ENCODE measurements around the gene CADPS2.

DNA sequence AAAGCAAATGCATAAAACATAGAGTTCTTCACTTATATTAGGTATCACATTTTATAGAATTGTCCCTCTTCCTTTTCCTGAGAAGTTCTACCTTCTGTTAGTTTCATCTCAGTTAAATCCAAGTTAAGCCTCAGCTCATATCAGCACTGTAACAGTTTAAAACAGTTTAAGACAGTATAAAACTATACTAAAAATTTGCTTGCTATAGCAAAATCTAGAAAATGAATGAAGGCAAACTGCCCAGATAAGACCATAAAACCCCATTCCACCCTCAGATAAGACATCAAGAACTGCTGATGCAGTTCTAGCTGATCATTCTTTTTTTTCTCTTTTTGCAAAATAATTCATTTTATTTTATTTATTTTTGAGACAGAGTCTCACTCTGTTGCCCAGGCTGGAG lies 364.5 kb downstream of the CADPS2 start:
- TF ChIP-seq, protein P1, sequence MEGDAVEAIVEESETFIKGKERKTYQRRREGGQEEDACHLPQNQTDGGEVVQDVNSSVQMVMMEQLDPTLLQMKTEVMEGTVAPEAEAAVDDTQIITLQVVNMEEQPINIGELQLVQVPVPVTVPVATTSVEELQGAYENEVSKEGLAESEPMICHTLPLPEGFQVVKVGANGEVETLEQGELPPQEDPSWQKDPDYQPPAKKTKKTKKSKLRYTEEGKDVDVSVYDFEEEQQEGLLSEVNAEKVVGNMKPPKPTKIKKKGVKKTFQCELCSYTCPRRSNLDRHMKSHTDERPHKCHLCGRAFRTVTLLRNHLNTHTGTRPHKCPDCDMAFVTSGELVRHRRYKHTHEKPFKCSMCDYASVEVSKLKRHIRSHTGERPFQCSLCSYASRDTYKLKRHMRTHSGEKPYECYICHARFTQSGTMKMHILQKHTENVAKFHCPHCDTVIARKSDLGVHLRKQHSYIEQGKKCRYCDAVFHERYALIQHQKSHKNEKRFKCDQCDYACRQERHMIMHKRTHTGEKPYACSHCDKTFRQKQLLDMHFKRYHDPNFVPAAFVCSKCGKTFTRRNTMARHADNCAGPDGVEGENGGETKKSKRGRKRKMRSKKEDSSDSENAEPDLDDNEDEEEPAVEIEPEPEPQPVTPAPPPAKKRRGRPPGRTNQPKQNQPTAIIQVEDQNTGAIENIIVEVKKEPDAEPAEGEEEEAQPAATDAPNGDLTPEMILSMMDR (optimal IDR thresholded peaks at IDR 0.05 in 1 of 3, IDR thresholded peaks at IDR 0.05 in 1 of 3, conservative IDR thresholded peaks at IDR 0.05 in 1 of 3; ENCODE audit: extremely low read depth in 1 of 3, insufficient read depth in 2 of 3, low read length in 3 of 3) = no peak
- TF ChIP-seq EZH2 (IDR thresholded peaks at IDR 0.05; ENCODE audit: low read length) = no peak

All from keratinocyte (primary cell).